ENCODE measurements around the gene SLC44A4. TPM values are rescaled to one million over a fixed set of nuclear protein-coding genes. Genes with fewer than 3 reads are reported as not detected.

SLC44A4 gene
- total RNA-seq, 1 experiment from 2014 or later: 3.1 TPM

- no peak for TF ChIP-seq ZNF416 (CRISPR knock-in tag; IDR thresholded peaks at IDR 0.05)
- no peak for TF ChIP-seq ZNF263 (CRISPR knock-in tag; IDR thresholded peaks at IDR 0.05; ENCODE audit: low read depth)
- TF ChIP-seq NFE2L1 (CRISPR knock-in tag; IDR thresholded peaks at IDR 0.05): 0 out of 2 replicates have a peak, but pooled peaks have one; percentile 19
- TF ChIP-seq NR3C1 (CRISPR knock-in tag; conservative IDR thresholded peaks at IDR 0.05; ENCODE audit: low read depth): no peak
These were observed 27.3 kb upstream of the SLC44A4 start (continued) for GRCh38 chr6:31906122-31906521.

- ChIA-PET CTCF (interaction anchor here (1.8 kb wide), 1 partner anchor 18 kb away, joined by 9 read pairs; no protein-coding TSS in a partner anchor), POLR2A (interaction anchor here (1.2 kb wide), 1 partner anchor 67 kb away, joined by 3 read pairs; the partner anchor contains the start of gene DXO)
- H3K27me3 Mint-ChIP-seq (ENCODE audit: low read depth): peaks cover 5% of the 10 kb centered on the region
- TF ChIP-seq TEAD4 (CRISPR knock-in tag; IDR thresholded peaks at IDR 0.05) (no peak), USF1 (CRISPR knock-in tag; IDR thresholded peaks at IDR 0.05) (no peak), E2F1 (CRISPR knock-in tag; IDR thresholded peaks at IDR 0.05) (no peak)
- no peaks in the 10 kb centered on the region for H3K9me3 Mint-ChIP-seq
- peaks cover 14% of the 10 kb centered on the region for H3K4me1 Mint-ChIP-seq
- ATAC-seq (no peak), DNase-seq (ENCODE audit: low spot score) (no peak)
- no peaks in the 10 kb centered on the region for H3K36me3 Mint-ChIP-seq
- H3K4me3 Mint-ChIP-seq: no peak overlapping the region
- H3K27ac Mint-ChIP-seq: no peak overlapping the region
These were observed 26.2 kb upstream of the SLC44A4 start for GRCh38 chr6:31905041-31905440.

GRCh38 chr6:31903957-31904356, 25.2 kb upstream of the SLC44A4 start:
- Mint-ChIP-seq H3K9me3 (no peaks in the 10 kb centered on the region), H3K4me1 (peaks cover 20% of the 10 kb centered on the region), H3K36me3 (no peaks in the 10 kb centered on the region), H3K27me3 (ENCODE audit: low read depth) (peaks cover 5% of the 10 kb centered on the region), H3K4me3 (no peak overlapping the region), H3K27ac (no peak overlapping the region)
- ChIA-PET CTCF (no interaction called here), POLR2A (no interaction called here)
- DNase-seq (ENCODE audit: low spot score): no peak
- ATAC-seq: no peak
- TF ChIP-seq ZNF263 (CRISPR knock-in tag; IDR thresholded peaks at IDR 0.05; ENCODE audit: low read depth) (no peak), PRDM15 (CRISPR knock-in tag; IDR thresholded peaks at IDR 0.05) (no peak), E2F1 (CRISPR knock-in tag; IDR thresholded peaks at IDR 0.05) (no peak), ZNF317 (CRISPR knock-in tag; IDR thresholded peaks at IDR 0.05; ENCODE audit: borderline replicate concordance, low read depth) (no peak), ZNF425 (CRISPR knock-in tag; conservative IDR thresholded peaks at IDR 0.05) (no peak), ATF2 (CRISPR knock-in tag; IDR thresholded peaks at IDR 0.05; ENCODE audit: borderline replicate concordance, low read depth) (no peak), ZSCAN18 (CRISPR knock-in tag; IDR thresholded peaks at IDR 0.05) (no peak), CBFB (CRISPR knock-in tag; IDR thresholded peaks at IDR 0.05; ENCODE audit: low read depth) (no peak), NR1H2 (CRISPR knock-in tag; IDR thresholded peaks at IDR 0.05) (no peak), AFF4 (CRISPR knock-in tag; IDR thresholded peaks at IDR 0.05; ENCODE audit: borderline replicate concordance) (no peak), ZNF396 (CRISPR knock-in tag; IDR thresholded peaks at IDR 0.05; ENCODE audit: borderline replicate concordance) (no peak)

All from WTC11 (cell line).